ENCODE data around the gene LSM7. TPM values are rescaled to one million over a fixed set of nuclear protein-coding genes. Genes with fewer than 3 reads are reported as not detected.

LSM7 gene
- total and polyA plus RNA-seq, 9 of the 15 experiments (the other 6 are each of a cell fraction or from before 2014, with no cell fraction given), result 40.5 to 690 (median 265) TPM

DNA sequence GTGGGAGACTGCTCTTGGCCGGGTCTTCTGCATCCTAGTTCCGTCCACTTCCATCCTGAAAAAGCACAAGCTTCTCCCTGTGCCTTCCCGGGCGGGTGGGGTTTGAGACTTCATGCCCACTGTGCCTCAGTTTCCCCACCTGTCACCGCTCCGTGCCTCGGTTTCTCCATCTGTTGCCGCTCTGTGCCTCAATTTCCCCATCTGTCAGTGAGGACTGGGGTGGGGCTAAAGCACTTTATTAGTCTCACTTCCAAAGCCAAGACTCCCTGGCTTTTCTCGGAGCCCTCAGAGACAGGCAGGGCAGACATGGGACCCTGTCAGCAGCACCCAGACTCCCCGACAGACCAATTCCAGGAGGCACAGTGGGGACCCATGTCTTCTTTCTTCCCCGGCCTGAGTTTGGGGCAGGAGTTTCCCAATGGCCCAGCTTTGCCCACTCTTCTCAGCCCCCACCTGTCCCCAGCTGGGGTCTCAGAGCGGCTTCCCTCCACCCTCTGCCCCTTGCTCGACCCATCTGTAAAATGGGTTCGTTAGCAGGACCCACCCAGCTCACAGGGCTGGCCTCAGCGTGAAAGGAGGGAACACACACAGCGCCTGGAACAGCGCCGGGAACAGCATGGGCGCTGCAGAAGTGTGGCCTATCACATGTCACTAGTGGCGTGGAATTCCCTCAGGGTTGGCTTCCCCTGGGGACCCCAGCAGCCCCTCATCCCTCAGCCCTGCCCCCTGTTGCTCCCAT, 41.8 kb downstream of the LSM7 start (continued):
- no peak for TF ChIP-seq TEAD4 (IDR thresholded peaks at IDR 0.05; ENCODE audit: low read length)
- TF ChIP-seq TEAD4 (CRISPR knock-in tag; IDR thresholded peaks at IDR 0.05; ENCODE audit: borderline replicate concordance), result no peak
- TF ChIP-seq POLR2G (IDR thresholded peaks at IDR 0.05; ENCODE audit: low read depth, low read length), result 0 out of 2 replicates have a peak, but pooled peaks have one; percentile 25
- TF ChIP-seq KDM1A (IDR thresholded peaks at IDR 0.05), result peak; percentile 36 to 61; a peak in 2 of 4 replicates
- TF ChIP-seq RCOR1 (IDR thresholded peaks at IDR 0.05; ENCODE audit: borderline replicate concordance in 1 of 2, low read depth in 2 of 2, low read length in 2 of 2), result 0 out of 4 replicates have a peak, but pooled peaks of 1 of the 2 experiments have one; percentile 7

GRCh38 chr19:2283835-2284507, 44.4 kb downstream of the LSM7 start:
- BruUV-seq (replicated peaks), result no TSS peak
- Histone ChIP-seq H3K4me2 (ENCODE audit: insufficient read depth, low read length) (no peak overlapping the region), H3K79me2 (ENCODE audit: control insufficient read depth, insufficient read depth, low read length) (no peaks in the 10 kb centered on the region), H3K27ac (ENCODE audit: extremely low read depth, low read depth, low read length) (no peak overlapping the region), H4K20me1 (replicated peaks; ENCODE audit: control insufficient read depth, insufficient read depth, low read length) (no peaks in the 10 kb centered on the region), H3K9ac (ENCODE audit: insufficient read depth in 1 of 2, low read depth in 2 of 2, low read length in 2 of 2) (no peak overlapping the region), H3K27me3 (ENCODE audit: control insufficient read depth in 2 of 2, insufficient read depth in 2 of 2, low read length in 2 of 2) (no peaks in the 10 kb centered on the region), H3K9me1 (ENCODE audit: control insufficient read depth, insufficient read depth, low read length) (peaks cover 2% of the 10 kb centered on the region), H3K9me3 (replicated peaks; ENCODE audit: control insufficient read depth, insufficient read depth, low read depth, low read length) (no peaks in the 10 kb centered on the region), H3K4me1 (replicated peaks in 1 of 2; ENCODE audit: control insufficient read depth in 2 of 2, insufficient read depth in 2 of 2, low read length in 2 of 2) (peaks cover 4 to 32% of the 10 kb centered on the region in 2 experiments), H3K4me3 (no peak overlapping the region), H2AFZ (ENCODE audit: low read depth, low read length) (no peak overlapping the region), H3K36me3 (ENCODE audit: control insufficient read depth, insufficient read depth, low read length) (no peaks in the 10 kb centered on the region)
- FAIRE-seq, result no peak
- ATAC-seq, result no peak
- CTCF ChIA-PET (ENCODE audit: low intra/inter-chr PET ratio), result no interaction called here
- POLR2A ChIA-PET, result interaction anchor here (0.6 to 0.7 kb wide), 3 partner anchors 15 to 133 kb away, joined by 3 to 4 read pairs (median 3); no protein-coding TSS in a partner anchor
- whole genome bisulfite sequencing (ENCODE audit: insufficient coverage, low coverage, missing lambda C conversion rate), result 77% methylated on average over 8 of the region's 8 CpGs
- in situ Hi-C loops (cut with MboI), result loop anchor here (5.0 kb wide), 1 partner anchor 103 kb away; no protein-coding TSS in a partner anchor
- no peak for DNase-seq (ENCODE audit: extremely low read depth in 1 of 4, low spot score in 3 of 4)
- intact Hi-C loops (cut with micrococcal nuclease), result no loop called here
- TF ChIP-seq ZNF384 (IDR thresholded peaks at IDR 0.05; ENCODE audit: low read depth, low read length) (peak; percentile 71), CBX8 (IDR thresholded peaks at IDR 0.05; ENCODE audit: borderline replicate concordance, extremely low read depth, low read depth, low read length, poor library complexity, severe bottlenecking) (no peak), ZNF121 (CRISPR knock-in tag; conservative IDR thresholded peaks at IDR 0.05) (peak; percentile 99), ZBTB40 (IDR thresholded peaks at IDR 0.05) (peak; percentile 99), ZBTB40 (CRISPR knock-in tag; IDR thresholded peaks at IDR 0.05) (peak; percentile 98)

Measured in K562 (cell line).